BJ (cell line): ENCODE results near the gene CTNNA1. TPM values are rescaled to one million over a fixed set of nuclear protein-coding genes. Genes with fewer than 3 reads are reported as not detected.

Experiments
- CTCF ChIA-PET: fragments of 350-600 bp; formaldehyde crosslinking; extraction: SDS; loops from one replicate; lab custom pipeline; 2021; ENCODE audit warnings: antibody characterized with exemption, inconsistent platforms; lab: Yijun Ruan, JAX
- POLR2A ChIA-PET: fragments of 300-600 bp; sonication (Branson Sonifier 250); formaldehyde crosslinking; extraction: SDS; loops from one replicate; lab custom pipeline; 2021; ENCODE audit warnings: antibody characterized with exemption; lab: Charles Lee
- DNase-seq: peaks from one replicate; pipeline ENCODE4 v3.0.0-alpha.2; 2011; ENCODE audit warnings: low read depth
- H3K27me3 ChIP-seq: 2 replicates; pipeline ENCODE4 v1.6.0; 2011; ENCODE audit warnings: low read length; ENCODE audit not compliant: control insufficient read depth, insufficient read depth
- H3K36me3 ChIP-seq: 2 replicates; pipeline ENCODE4 v1.5.1; 2011; ENCODE audit warnings: low read length; ENCODE audit not compliant: control insufficient read depth, insufficient read depth
- H3K4me3 ChIP-seq: 2 replicates; pipeline ENCODE4 v1.5.1; 2011; ENCODE audit warnings: low read depth, mild to moderate bottlenecking, control low read depth, low read length
- CTCF ChIP-seq: IDR thresholded peaks from 2 replicates; pipeline ENCODE4 v1.5.1; 2011; ENCODE audit warnings: low read depth, mild to moderate bottlenecking, control low read depth, inconsistent platforms, low read length, moderate library complexity; ENCODE audit not compliant: insufficient read depth
- polyA plus RNA-seq: library from polyadenylated mRNA; depleted of rRNA; stranded (reverse); fragments of >200 nt; gene quantifications from 2 replicates; pipeline ENCODE4 v1.2.3, GENCODE V29; 2011

CTNNA1 gene
- polyA plus RNA-seq, 1 experiment: 169 TPM

DNA sequence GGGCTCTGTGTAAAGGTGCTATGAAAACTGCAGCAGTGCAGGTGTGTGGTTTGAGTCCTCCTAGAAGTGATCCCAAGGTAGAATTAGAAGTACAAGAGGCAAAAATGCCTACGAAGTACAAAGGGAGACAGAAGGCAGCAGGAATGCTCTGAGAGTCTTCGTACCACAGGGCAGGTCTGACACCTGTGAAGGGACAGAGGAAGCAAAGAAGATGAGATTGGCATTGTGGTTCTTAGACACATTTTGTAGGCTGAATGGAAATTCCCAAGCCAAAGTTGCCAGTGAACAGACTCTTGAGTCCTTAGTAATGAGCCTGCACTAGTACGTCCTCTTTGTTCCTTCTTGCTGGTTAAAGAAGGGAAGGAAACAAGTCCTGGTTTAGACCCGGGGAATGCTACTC, 123.6 kb downstream of the CTNNA1 start:
- no peak for DNase-seq
- no peaks in the 10 kb centered on the region for H3K36me3 ChIP-seq

DNA sequence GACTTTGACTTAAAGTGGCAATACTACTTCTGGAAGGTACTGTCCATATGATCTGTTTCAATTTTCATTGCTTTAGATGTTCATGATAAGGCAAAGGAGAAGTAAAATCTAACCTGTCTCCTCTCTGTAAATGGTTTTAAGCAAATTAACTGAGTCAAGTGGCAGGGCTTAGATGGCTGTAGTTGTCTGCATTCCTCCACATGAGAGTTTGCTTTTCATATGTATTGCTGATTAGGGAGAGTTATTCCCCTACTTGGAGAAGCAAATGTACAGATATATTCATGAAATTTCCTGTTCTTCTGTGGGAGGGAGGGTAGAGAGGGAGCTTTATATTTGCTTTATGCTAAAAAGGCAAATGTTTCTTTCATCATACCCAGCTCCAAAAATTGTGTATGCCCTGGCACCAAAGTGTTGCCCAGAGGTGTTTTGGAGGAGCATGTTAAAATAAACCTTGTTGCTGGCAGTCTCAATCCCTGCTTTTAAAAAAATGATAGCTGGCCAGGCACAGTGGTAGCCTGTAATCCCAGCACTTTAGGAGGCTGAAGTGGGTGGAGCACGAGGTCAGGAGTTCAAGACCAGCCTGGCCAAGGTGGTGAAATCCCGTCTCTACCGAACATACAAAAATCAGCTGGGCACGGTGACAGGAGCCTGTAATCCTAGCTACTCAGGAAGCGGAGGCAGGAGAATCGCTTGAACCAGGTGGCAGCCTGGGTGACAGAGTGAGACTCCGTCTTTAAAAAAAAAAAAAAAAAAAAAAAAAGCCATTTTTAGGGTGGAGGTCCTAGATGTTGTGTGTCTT, 125.4 kb downstream of the CTNNA1 start:
- CTCF ChIA-PET: interaction anchor here (1.1 kb wide), 1 partner anchor 53 kb away, joined by 3 read pairs; no protein-coding TSS in a partner anchor
- H3K36me3 ChIP-seq: no peaks in the 10 kb centered on the region
- POLR2A ChIA-PET: no interaction called here
- no peaks in the 10 kb centered on the region for H3K27me3 ChIP-seq
- no peak for TF ChIP-seq CTCF
- no peak overlapping the region for H3K4me3 ChIP-seq
- no peak for DNase-seq

More for the DNA sequence above, 123.6 kb downstream of the CTNNA1 start:
- CTCF ChIA-PET: interaction anchor here (2.4 kb wide), 1 partner anchor 10 kb away, joined by 6 read pairs; no protein-coding TSS in a partner anchor
- Histone ChIP-seq H3K4me3 (no peak overlapping the region), H3K27me3 (no peaks in the 10 kb centered on the region)
- POLR2A ChIA-PET: no interaction called here
- TF ChIP-seq CTCF: no peak

GRCh38 chr5:138883211-138883610, 130.0 kb downstream of the CTNNA1 start:
- Histone ChIP-seq H3K36me3 (no peaks in the 10 kb centered on the region; the same call in 1 of the 2 replicates), H3K27me3 (no peaks in the 10 kb centered on the region), H3K4me3 (no peak overlapping the region)
- TF ChIP-seq CTCF: no peak
- POLR2A ChIA-PET: no interaction called here
- no peak for DNase-seq
- CTCF ChIA-PET: no interaction called here

DNA sequence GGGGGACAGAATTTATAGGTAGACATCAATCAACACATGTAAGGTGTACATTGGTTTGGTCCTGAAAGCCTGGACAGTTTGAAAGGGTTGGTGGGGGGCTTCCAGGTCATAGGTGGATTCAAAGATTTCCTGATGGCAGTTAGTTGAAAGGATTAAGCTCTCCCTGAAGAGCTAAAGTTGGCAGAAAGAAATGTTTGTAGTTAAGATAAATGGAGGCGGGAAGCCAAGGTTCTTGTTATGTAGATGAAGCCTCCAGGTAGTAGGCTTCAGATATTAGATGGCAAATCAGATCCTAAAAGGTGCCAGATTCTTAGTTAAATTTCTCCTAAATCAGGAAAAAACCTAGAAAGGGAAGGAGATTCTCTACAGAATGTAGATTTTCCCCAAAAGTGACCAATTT, 130.9 kb downstream of the CTNNA1 start:
- no peak overlapping the region for H3K4me3 ChIP-seq
- no peak for TF ChIP-seq CTCF
- H3K36me3 ChIP-seq: peaks cover 2% of the 10 kb centered on the region
- POLR2A ChIA-PET: no interaction called here
- no peak for DNase-seq
- no peaks in the 10 kb centered on the region for H3K27me3 ChIP-seq
- CTCF ChIA-PET: no interaction called here

DNA sequence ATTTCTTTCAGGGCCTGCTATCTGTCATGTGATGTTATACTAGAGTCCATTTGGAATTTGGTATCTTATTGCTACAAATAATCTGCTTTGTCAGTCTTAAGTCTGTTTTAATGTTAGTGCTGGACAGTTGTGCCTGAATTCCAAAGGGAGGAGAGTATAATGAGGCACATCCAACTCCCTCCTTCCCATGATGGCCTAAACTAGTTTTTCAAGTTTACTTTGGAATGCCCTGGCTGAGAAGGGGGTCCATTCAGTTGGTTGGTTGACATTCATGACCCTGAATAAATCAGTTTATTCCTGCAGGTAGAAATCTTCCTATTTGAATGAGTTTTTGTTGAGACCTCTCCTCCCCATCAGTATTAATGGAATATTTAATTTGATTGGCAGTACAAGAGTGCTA, 131.3 kb downstream of the CTNNA1 start:
- ChIA-PET CTCF (no interaction called here), POLR2A (no interaction called here)
- TF ChIP-seq CTCF: no peak
- H3K4me3 ChIP-seq: no peak overlapping the region
- H3K27me3 ChIP-seq: no peaks in the 10 kb centered on the region
- peaks cover 4% of the 10 kb centered on the region for H3K36me3 ChIP-seq
- no peak for DNase-seq
